PC-3 (cell line): ENCODE results near the gene PLRG1. TPM values are rescaled to one million over a fixed set of nuclear protein-coding genes. Genes with fewer than 3 reads are reported as not detected.

ENCODE experiments used
- ATAC-seq: fragments of 200-7000 bp; cut with Tn5 transposase; 2 replicates; pipeline ENCODE4 v1.9.1; 2020; ENCODE audit warnings: mild to moderate bottlenecking, moderate library complexity
- BruUV-seq: library from RNA; stranded (reverse); fragments of 400-500 nt; replicated peaks from 2 replicates; lab custom pipeline; 2021; lab: Mats Ljungman, UMichigan
- CTCF ChIA-PET: fragments of 300-600 bp; sonication (Branson Sonifier 250); formaldehyde crosslinking; loops from one replicate; lab custom pipeline; 2022; ENCODE audit warnings: antibody characterized with exemption; lab: Charles Lee
- POLR2A ChIA-PET: fragments of 300-600 bp; sonication (Branson Sonifier 250); formaldehyde crosslinking; loops from one replicate; lab custom pipeline; 2022; ENCODE audit warnings: antibody characterized with exemption; ENCODE audit not compliant: unreplicated experiment; lab: Charles Lee
- DNase-seq: peaks from one replicate; pipeline ENCODE4 v3.0.0-alpha.2; 2015
- H2AFZ ChIP-seq: fragments of 300-600 bp; sonication (generic); 2 replicates; pipeline ENCODE4 v1.6.0; 2016; ENCODE audit warnings: antibody characterized with exemption, low read length
- H3F3A ChIP-seq: fragments of 300-600 bp; sonication (generic); one replicate; pipeline ENCODE4 v1.6.0; 2017; ENCODE audit warnings: antibody characterized with exemption, low read length, control low read depth, mild to moderate bottlenecking; ENCODE audit not compliant: unreplicated experiment
- H3K27ac ChIP-seq: fragments of 300-600 bp; sonication (generic); 2 replicates; pipeline ENCODE4 v1.5.1; 2016; ENCODE audit warnings: mild to moderate bottlenecking, low read length
- H3K27me3 ChIP-seq: fragments of 300-600 bp; sonication (generic); 2 replicates; pipeline ENCODE4 v1.6.1; 2016; ENCODE audit warnings: low read length, mixed read lengths
- H3K36me3 ChIP-seq: fragments of 300-600 bp; sonication (generic); 2 replicates; pipeline ENCODE4 v1.6.1; 2016; ENCODE audit warnings: low read depth, mixed run types, low read length, mixed read lengths
- H3K4me1 ChIP-seq: fragments of 300-600 bp; sonication (generic); 2 replicates; pipeline ENCODE4 v1.5.1; 2016; ENCODE audit warnings: low read length; ENCODE audit not compliant: insufficient read depth
- H3K4me2 ChIP-seq: fragments of 300-600 bp; sonication (generic); 2 replicates; pipeline ENCODE4 v1.6.0; 2016; ENCODE audit warnings: low read length
- H3K4me3 ChIP-seq: fragments of 300-600 bp; sonication (generic); 2 replicates; pipeline ENCODE4 v1.5.1; 2016; ENCODE audit warnings: mild to moderate bottlenecking, low read length, mixed read lengths
- H3K79me2 ChIP-seq: fragments of 300-600 bp; sonication (generic); 2 replicates; pipeline ENCODE4 v1.6.1; 2017; ENCODE audit warnings: low read length, mixed read lengths
- H3K9ac ChIP-seq: fragments of 300-600 bp; sonication (generic); 2 replicates; pipeline ENCODE4 v1.6.0; 2016; ENCODE audit warnings: mild to moderate bottlenecking, low read length
- H3K9me2 ChIP-seq: fragments of 300-600 bp; sonication (generic); replicated peaks from 2 replicates; pipeline ENCODE4 v1.6.1; 2016; ENCODE audit warnings: mixed run types, low read length, mixed read lengths
- H3K9me3 ChIP-seq: fragments of 300-600 bp; sonication (generic); 2 replicates; pipeline ENCODE4 v1.6.1; 2016; ENCODE audit warnings: low read length, mixed read lengths
- H4K20me1 ChIP-seq: fragments of 300-600 bp; sonication (generic); 2 replicates; pipeline ENCODE4 v1.6.1; 2016; ENCODE audit warnings: low read length, mixed read lengths
- CTCF ChIP-seq: fragments of 300-600 bp; sonication (generic); conservative IDR thresholded peaks from 2 replicates; pipeline ENCODE4 v1.5.1; 2017; ENCODE audit warnings: antibody characterized with exemption, low read depth, mild to moderate bottlenecking, low read length
- EZH2 ChIP-seq: fragments of 300-600 bp; sonication (generic); IDR thresholded peaks from one replicate; pipeline ENCODE4 v1.6.1; 2017; ENCODE audit warnings: antibody characterized with exemption, mild to moderate bottlenecking, low read length; ENCODE audit not compliant: unreplicated experiment
- EZH2phosphoT487 ChIP-seq: fragments of 300-600 bp; sonication (generic); IDR thresholded peaks from 2 replicates; pipeline ENCODE4 v1.6.1; 2018; ENCODE audit warnings: mild to moderate bottlenecking, antibody characterized with exemption, low read length, borderline replicate concordance
- intact Hi-C: fragments of 100-400 bp; cut with micrococcal nuclease; formaldehyde crosslinking; loops from 2 replicates; pipeline ENCODE4 v1.9.0; 2023
- total RNA-seq: library from RNA; depleted of rRNA; stranded (reverse); fragments of >200 nt; gene quantifications from 2 replicates; pipeline ENCODE4 v1.2.3, GENCODE V29; 2014

Gene PLRG1
- total RNA-seq, 1 experiment from 2014 or later = 51.7 TPM

- Histone ChIP-seq H3K4me1 (no peaks in the 10 kb centered on the region), H3K27me3 (no peaks in the 10 kb centered on the region), H3K9me2 (no peaks in the 10 kb centered on the region), H3K9me3 (no peaks in the 10 kb centered on the region), H2AFZ (no peak overlapping the region), H3K4me3 (no peak overlapping the region), H4K20me1 (no peaks in the 10 kb centered on the region), H3K4me2 (no peak overlapping the region), H3F3A (no peaks in the 10 kb centered on the region), H3K27ac (no peak overlapping the region), H3K9ac (no peak overlapping the region), H3K79me2 (no peaks in the 10 kb centered on the region), H3K36me3 (no peaks in the 10 kb centered on the region)
- TF ChIP-seq EZH2phosphoT487 (no peak), CTCF (no peak), EZH2 (no peak)
- BruUV-seq = no TSS peak
- intact Hi-C loops = no loop called here
- POLR2A ChIA-PET = no interaction called here
- ATAC-seq = no peak
- DNase-seq = no peak
- CTCF ChIA-PET = no interaction called here
Measured at GRCh38 chr4:154583677-154584076, 33.5 kb upstream of the PLRG1 start.

DNA sequence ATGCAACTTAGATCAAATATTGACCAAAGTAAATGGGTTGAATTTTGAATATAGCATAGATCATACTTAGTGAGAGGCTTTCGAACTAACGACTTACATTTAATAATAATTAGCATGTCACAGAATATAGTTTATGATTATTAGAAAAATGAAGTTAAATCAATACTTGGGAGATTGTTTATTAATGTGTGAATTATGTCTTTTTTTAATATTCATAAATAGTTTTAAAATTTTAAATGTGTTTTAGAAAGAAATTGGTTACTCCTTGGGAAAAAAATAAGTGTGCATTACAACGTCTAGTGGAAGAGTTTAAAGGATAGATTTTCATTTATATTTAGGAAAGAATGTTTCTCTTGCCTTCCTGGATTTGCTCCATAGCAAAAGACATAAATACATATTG lies 33.0 kb upstream of the PLRG1 start:
- Histone ChIP-seq H3F3A (no peaks in the 10 kb centered on the region), H4K20me1 (no peaks in the 10 kb centered on the region), H3K9ac (no peak overlapping the region), H3K9me2 (no peaks in the 10 kb centered on the region), H3K4me1 (no peaks in the 10 kb centered on the region), H3K79me2 (no peaks in the 10 kb centered on the region), H2AFZ (no peak overlapping the region), H3K36me3 (no peaks in the 10 kb centered on the region), H3K4me2 (no peak overlapping the region), H3K27me3 (no peaks in the 10 kb centered on the region), H3K9me3 (no peaks in the 10 kb centered on the region), H3K4me3 (no peak overlapping the region), H3K27ac (no peak overlapping the region)
- no TSS peak for BruUV-seq
- ChIA-PET CTCF (no interaction called here), POLR2A (no interaction called here)
- ATAC-seq = no peak
- intact Hi-C loops = no loop called here
- no peak for DNase-seq
- TF ChIP-seq EZH2phosphoT487 = no peak
- TF ChIP-seq EZH2 = no peak
- no peak for TF ChIP-seq CTCF

GRCh38 chr4:154582723-154583122 lies 32.5 kb upstream of the PLRG1 start:
- Histone ChIP-seq H2AFZ (no peak overlapping the region), H3K79me2 (no peaks in the 10 kb centered on the region), H3K36me3 (no peaks in the 10 kb centered on the region), H3K9ac (no peak overlapping the region), H3K9me3 (no peaks in the 10 kb centered on the region), H3K27me3 (no peaks in the 10 kb centered on the region), H3F3A (no peaks in the 10 kb centered on the region), H3K4me2 (no peak overlapping the region), H3K9me2 (no peaks in the 10 kb centered on the region), H3K4me3 (no peak overlapping the region), H3K27ac (no peak overlapping the region), H4K20me1 (no peaks in the 10 kb centered on the region), H3K4me1 (no peaks in the 10 kb centered on the region)
- TF ChIP-seq EZH2 (no peak), EZH2phosphoT487 (no peak), CTCF (no peak)
- POLR2A ChIA-PET = no interaction called here
- DNase-seq (no peak), ATAC-seq (no peak)
- intact Hi-C loops = no loop called here
- CTCF ChIA-PET = no interaction called here
- no TSS peak for BruUV-seq
